ENCODE measurements around the gene MAGOH.

Gene MAGOH

GRCh38 chr1:53256511-53257453 is 18.5 kb upstream of the MAGOH start:
- TF ChIP-seq CTCF (IDR thresholded peaks at IDR 0.05; ENCODE audit: borderline replicate concordance, control extremely low read depth, extremely low read depth, insufficient read depth, missing control alignments): no peak
- in situ Hi-C loops (cut with MboI; ENCODE audit: low sequenced_read_pairs, unreplicated experiment): no loop called here
- no peak for DNase-seq (ENCODE audit: low spot score)

- in situ Hi-C loops (cut with MboI; ENCODE audit: low sequenced_read_pairs, unreplicated experiment): no loop called here
- TF ChIP-seq CTCF (IDR thresholded peaks at IDR 0.05; ENCODE audit: borderline replicate concordance, control extremely low read depth, extremely low read depth, insufficient read depth, missing control alignments): no peak
- DNase-seq (ENCODE audit: low spot score): no peak
These were observed 16.7 kb upstream of the MAGOH start for GRCh38 chr1:53255031-53255430.

DNA sequence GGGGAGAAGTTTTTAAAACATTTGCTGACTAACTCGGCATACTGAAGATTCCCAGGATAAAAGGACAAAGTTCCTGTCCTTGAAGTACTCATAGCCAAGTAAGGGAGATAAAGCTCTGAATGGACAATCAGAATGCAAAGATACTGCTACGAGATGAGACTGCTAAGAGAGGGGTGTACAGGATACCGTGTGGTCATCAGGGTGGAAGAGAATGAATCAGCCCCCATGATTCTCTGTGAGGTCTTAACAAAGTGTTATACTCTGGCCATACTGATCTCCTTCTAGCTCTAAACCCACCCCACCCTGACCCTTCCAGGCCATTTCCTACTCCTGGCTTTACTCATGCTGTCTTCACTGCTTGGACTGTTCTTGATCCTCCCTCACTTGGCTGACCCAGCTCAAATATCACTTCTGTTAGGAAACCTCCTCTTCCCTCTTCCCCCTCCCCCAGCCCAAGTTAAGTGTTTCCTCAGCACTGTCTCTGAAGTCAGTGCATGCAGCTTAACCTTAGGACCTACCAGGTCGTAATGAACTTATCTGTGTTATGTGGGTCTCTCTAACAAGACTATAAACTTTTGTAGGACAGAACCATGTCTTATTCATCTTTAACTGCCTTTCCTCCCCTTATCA is 15.8 kb upstream of the MAGOH start:
- TF ChIP-seq CTCF (IDR thresholded peaks at IDR 0.05; ENCODE audit: borderline replicate concordance, control extremely low read depth, extremely low read depth, insufficient read depth, missing control alignments): no peak
- in situ Hi-C loops (cut with MboI; ENCODE audit: low sequenced_read_pairs, unreplicated experiment): no loop called here
- no peak for DNase-seq (ENCODE audit: low spot score)

GRCh38 chr1:53250325-53250724 is 12.0 kb upstream of the MAGOH start:
- DNase-seq (ENCODE audit: low spot score): no peak
- no peak for TF ChIP-seq CTCF (IDR thresholded peaks at IDR 0.05; ENCODE audit: borderline replicate concordance, control extremely low read depth, extremely low read depth, insufficient read depth, missing control alignments)
- in situ Hi-C loops (cut with MboI; ENCODE audit: low sequenced_read_pairs, unreplicated experiment): no loop called here

DNA sequence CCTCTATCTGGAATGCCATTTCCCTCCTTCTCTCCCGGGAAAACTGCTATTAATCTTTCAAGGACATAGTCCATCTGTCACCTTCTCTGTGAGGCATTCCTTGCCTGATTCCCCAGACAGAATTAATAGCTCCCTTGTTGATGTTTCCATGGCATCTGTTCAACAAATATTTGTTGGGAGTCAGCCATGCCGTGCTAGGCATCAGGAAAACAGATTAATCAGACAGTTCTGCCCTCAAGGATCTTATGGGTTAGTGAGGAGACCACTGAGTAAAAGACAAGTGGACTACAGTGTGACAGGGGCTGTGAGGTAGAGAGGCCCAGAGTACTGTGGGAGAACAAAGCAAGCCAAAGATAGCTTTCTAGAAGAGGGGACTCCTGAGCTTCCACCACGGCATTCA is 11.4 kb upstream of the MAGOH start:
- in situ Hi-C loops (cut with MboI; ENCODE audit: low sequenced_read_pairs, unreplicated experiment): no loop called here

More for the DNA sequence above, 11.4 kb upstream of the MAGOH start:
- TF ChIP-seq CTCF (IDR thresholded peaks at IDR 0.05; ENCODE audit: borderline replicate concordance, control extremely low read depth, extremely low read depth, insufficient read depth, missing control alignments): no peak
- no peak for DNase-seq (ENCODE audit: low spot score)

All from GM13976 (cell line).